ENCODE measurements around the gene CUTA.

CUTA gene

DNA sequence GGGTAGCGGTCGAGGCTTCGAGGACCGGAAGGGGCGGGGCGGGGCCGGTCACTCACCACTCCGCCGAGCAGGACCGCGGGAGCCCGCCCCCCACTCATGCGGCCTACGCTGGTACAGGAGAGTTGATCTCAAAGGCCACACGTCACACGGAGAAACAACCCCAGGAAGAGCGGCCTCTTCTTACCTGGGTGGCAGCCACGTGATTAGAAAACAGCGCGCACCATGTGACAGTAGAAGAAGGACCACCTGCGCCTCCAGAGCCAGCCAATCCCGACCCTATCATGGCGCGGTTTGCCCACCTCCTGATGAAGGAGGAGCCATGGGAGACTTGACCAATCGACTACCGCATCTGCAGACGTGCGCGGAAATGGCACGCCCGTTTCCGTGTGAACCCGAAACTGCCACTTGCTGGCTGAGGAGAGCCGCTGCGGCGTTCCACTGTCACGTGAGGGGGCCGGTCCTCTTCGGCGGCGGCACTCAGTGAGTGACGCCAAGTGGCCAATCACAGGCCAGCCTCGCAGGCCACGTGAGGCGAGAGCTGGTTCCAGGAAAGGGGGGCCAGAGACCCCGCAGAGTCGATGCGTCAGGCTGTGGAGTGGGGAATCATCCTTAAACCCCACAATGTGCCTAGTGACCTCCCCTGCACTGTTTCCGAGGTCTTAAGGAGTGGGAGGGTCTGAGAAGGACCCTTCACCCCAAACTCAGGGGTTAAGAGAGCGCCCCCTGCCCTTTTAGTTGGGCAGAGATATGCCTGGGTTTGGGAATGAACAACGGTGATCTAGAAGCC, at the start of gene CUTA:
Gene CUTA (minus strand): TSS at position 205 of the 787 bp plus-strand sequence. CDS start 107 bp downstream, at position 98.
- DNase-seq (ENCODE audit: low spot score) = peak; percentile 98

DNA sequence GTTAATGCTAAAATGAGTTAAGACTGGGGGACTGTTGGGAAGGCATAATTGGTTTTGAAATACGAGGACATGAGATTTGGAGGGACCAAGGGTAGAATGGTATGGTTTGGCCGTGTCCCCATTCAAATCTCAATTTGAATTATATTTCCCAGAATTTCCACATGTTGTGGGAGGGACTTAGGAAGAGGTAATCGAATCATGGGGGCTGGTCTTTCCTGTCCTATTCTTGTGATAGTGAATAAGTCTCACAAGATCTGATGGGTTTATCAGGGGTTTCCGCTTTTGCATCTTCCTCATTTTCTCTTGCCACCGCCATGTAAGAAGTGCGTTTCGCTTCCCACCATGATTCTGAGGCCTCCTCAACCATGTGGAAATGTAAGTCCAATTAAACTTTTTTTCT, 49.2 kb upstream of the CUTA start:
- no peak for DNase-seq (ENCODE audit: low spot score)

GRCh38 chr6:33466075-33466735, 48.3 kb upstream of the CUTA start:
- DNase-seq (ENCODE audit: low spot score) = no peak

DNA sequence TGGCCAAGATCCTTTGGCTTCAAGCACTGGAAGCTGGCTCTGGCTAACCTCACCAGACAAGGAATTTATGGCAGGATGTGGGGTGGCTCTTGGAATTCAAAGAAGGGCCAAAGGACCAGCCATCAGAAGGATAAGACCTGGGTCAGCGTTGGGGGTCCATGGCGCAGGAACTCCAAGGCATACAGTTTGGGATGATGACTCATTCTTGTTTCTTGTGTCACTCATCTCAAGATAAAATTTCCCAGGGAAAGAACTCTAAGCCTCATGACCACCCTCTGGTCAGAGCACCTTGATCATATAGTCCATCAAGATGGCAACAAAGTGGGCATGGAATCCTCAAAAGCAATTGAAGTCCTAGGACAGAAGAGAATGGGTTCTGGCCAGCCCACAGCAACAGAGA, 41.3 kb upstream of the CUTA start:
- no peak for DNase-seq (ENCODE audit: low spot score)

DNA sequence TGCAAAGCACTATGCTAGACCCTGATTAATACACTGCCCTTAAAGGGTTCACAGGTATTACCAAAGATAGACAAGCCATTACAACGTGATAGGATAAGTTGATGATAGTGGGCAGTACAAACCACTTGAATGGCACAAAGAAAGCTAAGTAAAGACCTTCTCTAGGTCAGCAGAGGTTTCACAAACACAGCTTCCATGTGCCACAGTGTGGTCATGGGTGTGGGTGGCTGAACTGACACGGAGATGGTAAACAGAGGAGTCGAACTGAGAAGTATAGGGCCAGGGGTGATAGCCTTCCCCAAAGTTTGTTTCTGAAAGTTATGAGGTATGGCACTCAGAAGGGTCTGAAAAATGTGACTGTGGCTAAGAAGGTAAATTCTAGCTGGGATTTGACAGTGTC, 40.8 kb upstream of the CUTA start:
- DNase-seq (ENCODE audit: low spot score) = no peak

- DNase-seq (ENCODE audit: low spot score) = no peak
Observed at GRCh38 chr6:33456156-33456555, 38.2 kb upstream of the CUTA start.

DNA sequence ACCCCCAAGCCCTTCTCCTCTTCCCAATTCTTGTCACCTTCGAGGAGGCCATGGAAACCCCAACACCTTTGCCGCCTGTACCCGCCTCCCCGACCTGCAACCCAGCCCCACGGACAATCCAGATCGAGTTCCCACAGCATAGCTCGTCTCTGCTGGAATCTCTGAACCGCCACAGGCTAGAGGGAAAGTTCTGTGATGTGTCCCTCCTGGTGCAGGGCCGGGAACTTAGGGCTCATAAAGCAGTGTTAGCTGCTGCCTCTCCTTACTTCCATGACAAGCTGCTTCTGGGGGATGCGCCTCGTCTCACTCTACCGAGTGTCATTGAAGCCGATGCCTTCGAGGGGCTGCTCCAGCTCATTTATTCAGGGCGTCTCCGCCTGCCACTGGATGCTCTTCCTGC, 37.1 kb upstream of the CUTA start:
- DNase-seq (ENCODE audit: low spot score) = no peak

DNA sequence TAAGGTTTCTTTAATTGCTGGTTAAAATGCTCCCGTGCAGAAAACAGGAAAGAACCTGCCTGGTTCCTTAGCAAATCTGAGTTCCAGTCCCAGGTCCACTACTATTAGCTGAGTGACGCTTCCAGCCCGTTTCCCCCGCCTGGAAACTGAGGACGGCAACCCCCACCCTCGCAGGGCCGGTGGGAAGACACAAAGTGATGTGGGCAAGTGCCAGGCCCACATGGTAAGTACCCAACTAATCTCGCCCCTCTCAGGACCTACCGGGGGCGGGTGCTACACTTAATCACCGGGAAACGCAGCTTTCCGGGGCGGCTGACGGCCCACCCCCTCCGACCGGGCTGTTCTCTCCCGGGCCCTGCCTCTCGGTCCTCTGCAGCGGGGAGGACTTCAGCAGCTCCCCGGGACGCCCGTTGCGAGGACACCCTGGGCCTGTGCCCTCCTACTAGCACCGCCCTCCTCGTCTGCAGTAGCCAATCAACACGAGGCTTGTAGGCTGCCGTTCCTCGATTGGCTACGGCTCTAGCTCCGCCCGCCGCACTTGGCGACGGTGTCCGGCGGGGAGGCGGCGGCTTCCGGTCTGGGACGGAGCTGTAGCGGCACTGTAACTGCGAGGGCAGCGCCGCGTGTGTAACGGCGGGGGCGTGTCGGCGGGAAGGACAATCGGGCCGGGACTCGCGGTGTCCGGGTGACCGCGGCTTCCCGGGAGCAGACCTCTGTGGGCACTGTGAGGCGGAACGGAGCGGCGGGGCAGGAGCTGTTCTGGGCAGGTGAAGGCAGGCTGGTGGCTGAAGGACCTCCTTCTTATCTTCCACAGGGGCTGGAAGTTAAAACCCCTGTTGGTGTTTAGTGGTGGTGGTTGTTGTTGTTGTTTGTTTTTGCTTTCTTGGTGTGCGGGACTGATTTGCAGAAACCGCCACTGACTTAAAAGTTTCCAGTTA, 36.4 kb upstream of the CUTA start, which contains the start of gene ZBTB9:
Gene ZBTB9 (plus strand): TSS at position 568 of the 938 bp plus-strand sequence. CDS start 525 bp downstream, outside the sequence.
- peak; percentile 94 for DNase-seq (ENCODE audit: low spot score)

GRCh38 chr6:33453393-33454008, 35.6 kb upstream of the CUTA start:
- DNase-seq (ENCODE audit: low spot score) = no peak

- no peak for DNase-seq (ENCODE audit: low spot score)
Observed at GRCh38 chr6:33452496-33452895, 34.6 kb upstream of the CUTA start.

DNA sequence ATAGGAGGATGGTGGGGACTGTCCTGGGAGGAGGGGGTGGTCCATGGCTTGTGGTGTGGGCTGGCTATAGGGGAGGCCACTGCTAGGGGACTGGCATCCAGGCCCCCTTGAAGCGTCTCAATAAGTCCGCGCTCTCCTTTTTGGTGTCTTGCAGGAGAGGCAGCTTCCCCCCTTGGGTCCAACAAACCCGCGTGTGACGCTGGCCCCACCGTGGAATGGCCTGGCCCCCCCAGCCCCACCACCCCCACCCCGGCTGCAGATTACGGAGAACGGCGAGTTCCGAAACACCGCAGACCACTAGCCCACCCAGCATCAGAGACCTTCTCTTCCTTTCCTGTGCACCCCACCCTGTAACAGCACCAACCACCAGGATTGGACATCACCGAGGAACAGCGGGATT, 33.7 kb upstream of the CUTA start:
- DNase-seq (ENCODE audit: low spot score) = no peak

DNA sequence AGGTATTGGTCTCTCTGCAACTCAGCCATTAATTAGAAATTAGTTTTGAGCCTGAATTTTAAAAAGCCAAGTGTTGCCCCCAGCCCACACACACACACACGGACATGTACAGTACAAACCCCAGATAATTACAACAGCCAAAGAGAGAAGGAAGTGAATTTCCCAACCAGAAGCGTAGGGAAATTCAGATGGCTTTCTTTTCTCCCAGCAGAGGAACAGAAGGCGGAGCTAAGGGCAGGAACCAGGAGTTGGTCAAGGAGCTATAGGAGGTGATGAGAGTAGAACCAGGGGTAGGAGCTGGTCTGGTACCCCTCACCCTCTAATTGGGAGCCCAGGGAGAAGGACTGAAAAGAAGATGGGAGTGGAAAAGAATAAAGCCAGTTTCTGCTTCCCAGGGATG, 32.5 kb upstream of the CUTA start:
- DNase-seq (ENCODE audit: low spot score) = no peak

DNA sequence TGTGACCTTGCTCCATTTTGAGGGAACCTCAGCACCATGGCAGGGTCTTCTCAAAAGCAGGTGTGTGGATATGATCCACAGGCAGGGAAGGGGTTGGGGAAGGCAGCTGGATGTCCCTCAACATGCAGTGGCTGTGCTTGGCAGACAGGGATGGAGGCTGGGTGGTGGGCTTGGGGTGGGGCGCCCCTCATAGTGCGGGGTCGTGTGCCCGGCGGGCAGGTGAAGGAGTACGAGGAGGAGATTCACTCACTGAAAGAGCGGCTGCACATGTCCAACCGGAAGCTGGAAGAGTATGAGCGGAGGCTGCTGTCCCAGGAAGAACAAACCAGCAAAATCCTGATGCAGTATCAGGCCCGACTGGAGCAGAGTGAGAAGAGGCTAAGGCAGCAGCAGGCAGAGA, 28.4 kb upstream of the CUTA start:
- DNase-seq (ENCODE audit: low spot score) = no peak

- DNase-seq (ENCODE audit: low spot score) = no peak
Observed at GRCh38 chr6:33445119-33445603, 27.3 kb upstream of the CUTA start.

- no peak for DNase-seq (ENCODE audit: low spot score)
Observed at GRCh38 chr6:33443619-33444504, 26.0 kb upstream of the CUTA start.

DNA sequence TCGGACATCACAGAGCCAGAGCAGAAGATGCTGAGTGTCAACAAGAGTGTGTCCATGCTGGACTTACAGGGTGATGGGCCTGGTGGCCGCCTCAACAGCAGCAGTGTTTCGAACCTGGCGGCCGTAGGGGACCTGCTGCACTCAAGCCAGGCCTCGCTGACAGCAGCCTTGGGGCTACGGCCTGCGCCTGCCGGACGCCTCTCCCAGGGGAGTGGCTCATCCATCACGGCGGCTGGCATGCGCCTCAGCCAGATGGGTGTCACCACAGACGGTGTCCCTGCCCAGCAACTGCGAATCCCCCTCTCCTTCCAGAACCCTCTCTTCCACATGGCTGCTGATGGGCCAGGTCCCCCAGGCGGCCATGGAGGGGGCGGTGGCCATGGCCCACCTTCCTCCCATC, 25.1 kb upstream of the CUTA start:
- no peak for DNase-seq (ENCODE audit: low spot score)

DNA sequence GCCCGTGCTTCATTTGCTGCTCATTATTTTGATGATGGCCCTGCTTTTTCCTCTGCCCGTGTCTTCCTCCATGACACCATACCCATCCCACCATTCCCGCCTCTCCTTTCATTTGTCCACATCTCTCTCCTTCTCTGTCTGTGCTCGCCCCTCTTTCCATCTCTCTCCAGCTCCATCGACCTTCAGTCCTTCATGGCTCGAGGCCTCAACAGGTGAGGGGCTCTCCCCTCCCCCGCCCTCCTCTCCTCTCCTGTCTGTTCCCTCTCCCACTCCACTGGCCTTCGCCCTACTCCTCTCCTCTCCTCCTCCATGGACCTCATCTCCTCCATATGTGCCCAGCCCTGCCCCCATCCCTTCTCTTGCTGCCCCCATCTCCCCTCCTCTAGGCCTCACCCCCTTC, 24.4 kb upstream of the CUTA start:
- DNase-seq (ENCODE audit: low spot score) = no peak

GRCh38 chr6:33441457-33441856, 23.6 kb upstream of the CUTA start:
- DNase-seq (ENCODE audit: low spot score) = no peak

- no peak for DNase-seq (ENCODE audit: low spot score)
Observed at GRCh38 chr6:33440649-33441309, 22.9 kb upstream of the CUTA start.

- DNase-seq (ENCODE audit: low spot score) = no peak
Observed at GRCh38 chr6:33439956-33440648, 22.2 kb upstream of the CUTA start.

Measured in SW480 (cell line).